Panc1 (cell line): ENCODE results near the gene MGAT5. TPM values are rescaled to one million over a fixed set of nuclear protein-coding genes. Genes with fewer than 3 reads are reported as not detected.

Experiments
- ATAC-seq: fragments of 200-7000 bp; cut with Tn5 transposase; 2 replicates; pipeline ENCODE4 v1.9.1; 2020; ENCODE audit warnings: mild to moderate bottlenecking, moderate library complexity
- BruUV-seq: library from RNA; stranded (reverse); fragments of 400-500 nt; replicated peaks from 2 replicates; lab custom pipeline; 2021; lab: Mats Ljungman, UMichigan
- CTCF ChIA-PET: fragments of 300-600 bp; sonication (Branson Sonifier 250); formaldehyde crosslinking; loops from one replicate; lab custom pipeline; 2022; ENCODE audit warnings: antibody characterized with exemption; lab: Charles Lee
- POLR2A ChIA-PET: fragments of 300-600 bp; sonication (Branson Sonifier 250); formaldehyde crosslinking; loops from one replicate; lab custom pipeline; 2022; ENCODE audit warnings: antibody characterized with exemption; lab: Charles Lee
- DNase-seq: peaks from one replicate; pipeline ENCODE4 v3.0.0-alpha.2; 2010; ENCODE audit warnings: low read depth, low spot score
- H3K27ac ChIP-seq: 2 replicates; pipeline ENCODE4 v1.5.1; 2011; ENCODE audit warnings: mild to moderate bottlenecking, low read length, inconsistent platforms
- H3K27me3 ChIP-seq: fragments of 200-500 bp; sonication (Bioruptor generic); 2 replicates; pipeline ENCODE4 v1.6.0; 2014; ENCODE audit warnings: low read length, inconsistent platforms; ENCODE audit not compliant: control insufficient read depth, insufficient read depth
- H3K36me3 ChIP-seq: fragments of 200-500 bp; sonication (Bioruptor generic); 2 replicates; pipeline ENCODE4 v1.5.1; 2014; ENCODE audit warnings: inconsistent platforms, mild to moderate bottlenecking, low read length, moderate library complexity; ENCODE audit not compliant: control insufficient read depth, insufficient read depth
- H3K4me1 ChIP-seq: 2 replicates; pipeline ENCODE4 v1.5.1; 2011; ENCODE audit warnings: inconsistent platforms, mild to moderate bottlenecking, low read length, moderate library complexity; ENCODE audit not compliant: control insufficient read depth, insufficient read depth
- H3K4me3 ChIP-seq, 2 experiments: 2 replicates each; pipeline ENCODE4 v1.5.1; 2011 to 2012; ENCODE audit warnings: low read depth in 2 of 2, low read length in 2 of 2, mild to moderate bottlenecking in 2 of 2, inconsistent platforms in 1 of 2, moderate library complexity in 1 of 2
- H3K9me3 ChIP-seq: fragments of 200-500 bp; sonication (Bioruptor generic); 2 replicates; pipeline ENCODE4 v1.5.1; 2014; ENCODE audit warnings: low read depth, mild to moderate bottlenecking, inconsistent platforms, low read length, moderate library complexity; ENCODE audit not compliant: control insufficient read depth, insufficient read depth
- CTCF ChIP-seq: fragments of 450-650 bp; IDR thresholded peaks from 2 replicates; pipeline ENCODE4 v1.5.1; 2017; ENCODE audit warnings: mild to moderate bottlenecking
- POLR2AphosphoS5 ChIP-seq: IDR thresholded peaks from 2 replicates; pipeline ENCODE4 v1.6.1; 2012; ENCODE audit warnings: mild to moderate bottlenecking, low read depth, low read length, moderate library complexity
- REST ChIP-seq, 2 experiments: IDR thresholded peaks; 2 replicates each; pipeline ENCODE4 v1.6.1; 2011 to 2012; ENCODE audit warnings: low read depth in 2 of 2, control low read depth in 1 of 2, low read length in 1 of 2, mild to moderate bottlenecking in 1 of 2, moderate library complexity in 1 of 2; ENCODE audit not compliant: insufficient read depth in 1 of 2
- SIN3A ChIP-seq: IDR thresholded peaks from 2 replicates; pipeline ENCODE4 v1.6.1; 2012; ENCODE audit warnings: low read depth, mild to moderate bottlenecking, low read length, moderate library complexity, borderline replicate concordance; ENCODE audit not compliant: insufficient read depth
- TCF7L2 ChIP-seq: IDR thresholded peaks from 2 replicates; pipeline ENCODE4 v1.6.1; 2011; ENCODE audit warnings: mild to moderate bottlenecking, low read depth, low read length, inconsistent platforms
- in situ Hi-C: cut with HindIII; loops from 2 replicates; pipeline ENCODE4 v1.10.0; 2016; ENCODE audit warnings: low sequenced_read_pairs, low pct_unique_long_range_greater_than_20kb
- intact Hi-C: fragments of 100-400 bp; cut with micrococcal nuclease; formaldehyde crosslinking; loops from one replicate; pipeline ENCODE4 v1.10.0; 2022; ENCODE audit not compliant: unreplicated experiment
- total RNA-seq: library from RNA; stranded (reverse); gene quantifications from one replicate; pipeline ENCODE4 v1.2.1, GENCODE V29; 2021; ENCODE audit not compliant: unreplicated experiment

Gene MGAT5
- total RNA-seq, 1 experiment from 2014 or later: 22.1 TPM

GRCh38 chr2:134324947-134325346 lies 71.1 kb downstream of the MGAT5 start:
- ChIA-PET CTCF (no interaction called here), POLR2A (no interaction called here)
- DNase-seq: no peak
- H3K27me3 ChIP-seq: no peaks in the 10 kb centered on the region
- ATAC-seq: no peak
- no peaks in the 10 kb centered on the region for H3K9me3 ChIP-seq
- TF ChIP-seq CTCF: no peak
- no peak for TF ChIP-seq TCF7L2
- TF ChIP-seq SIN3A: no peak
- no peak for TF ChIP-seq POLR2AphosphoS5
- TF ChIP-seq REST (IDR thresholded peaks at IDR 0.05; ENCODE audit: insufficient read depth in 1 of 2, low read depth in 2 of 2, low read length in 1 of 2): no peak
- H3K36me3 ChIP-seq: no peaks in the 10 kb centered on the region
- intact Hi-C loops: no loop called here
- no TSS peak for BruUV-seq
- no peaks in the 10 kb centered on the region for H3K4me1 ChIP-seq
- in situ Hi-C loops: no loop called here
- H3K27ac ChIP-seq: no peak overlapping the region
- no peak overlapping the region for H3K4me3 ChIP-seq

GRCh38 chr2:134325696-134326095 lies 71.8 kb downstream of the MGAT5 start:
- TF ChIP-seq REST (IDR thresholded peaks at IDR 0.05; ENCODE audit: insufficient read depth in 1 of 2, low read depth in 2 of 2, low read length in 1 of 2) (no peak), CTCF (no peak), TCF7L2 (no peak), SIN3A (no peak), POLR2AphosphoS5 (no peak)
- in situ Hi-C loops: no loop called here

More at GRCh38 chr2:134325696-134326095, 71.8 kb downstream of the MGAT5 start:
- Histone ChIP-seq H3K4me3 (no peak overlapping the region), H3K27me3 (no peaks in the 10 kb centered on the region), H3K4me1 (no peaks in the 10 kb centered on the region), H3K36me3 (no peaks in the 10 kb centered on the region), H3K9me3 (no peaks in the 10 kb centered on the region), H3K27ac (no peak overlapping the region)
- POLR2A ChIA-PET: no interaction called here
- no TSS peak for BruUV-seq
- ATAC-seq (no peak), DNase-seq (no peak)
- intact Hi-C loops: no loop called here
- CTCF ChIA-PET: no interaction called here
